NCI-H1105 (cell line): ENCODE results near the gene DCAF5.
A peak's percentile ranks its signal among the peaks of the same experiment; 100 is the strongest.
"Not testable (repeated sequence)": the region's sequence is repeated elsewhere in the genome, so short reads cannot be mapped to it uniquely, and the experiment has no call there.

ENCODE experiments used
- DNase-seq: peaks from one replicate; lab custom pipeline; 2025; lab: John Stamatoyannopoulos, UW

DCAF5 gene

DNA sequence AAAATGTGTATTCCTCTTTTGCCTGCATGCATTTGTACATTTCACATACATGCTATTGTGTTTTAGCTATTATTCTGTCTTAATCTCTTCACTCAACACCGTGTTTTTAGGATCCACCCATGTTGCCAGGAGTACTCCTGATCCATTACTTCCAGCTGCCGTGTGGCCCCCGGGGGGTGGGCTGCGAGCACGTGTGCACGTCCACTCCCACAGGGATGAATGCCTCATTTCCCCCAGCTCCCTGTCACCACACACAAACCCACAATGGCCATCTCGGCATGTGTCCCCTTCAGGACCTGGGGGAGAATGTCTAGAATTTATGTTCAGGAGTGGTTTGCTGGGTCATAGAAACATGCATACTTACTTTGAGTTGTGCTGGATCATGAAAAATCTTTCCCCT lies 111.1 kb downstream of the DCAF5 start:
- no peak for DNase-seq

DNA sequence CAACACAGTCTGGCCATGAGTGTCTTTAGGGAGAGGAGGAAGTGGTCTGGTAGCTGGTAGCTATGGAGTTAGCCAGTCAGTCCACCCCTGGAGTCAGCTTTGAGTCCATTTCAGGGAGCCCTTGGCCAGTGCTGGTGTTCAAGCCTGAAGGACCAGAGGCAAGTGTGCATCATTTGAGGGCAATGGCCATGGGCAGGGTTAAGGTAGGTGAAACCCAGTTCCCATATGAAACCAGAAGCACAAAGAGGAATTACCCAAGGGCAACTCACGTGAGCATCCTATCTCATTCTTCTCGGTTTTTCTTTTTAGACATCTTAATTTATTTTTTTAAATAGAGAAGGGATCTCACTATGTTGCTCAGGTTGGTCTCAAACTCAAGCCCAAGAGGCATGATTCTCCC lies 112.6 kb downstream of the DCAF5 start:
- no peak for DNase-seq

DNA sequence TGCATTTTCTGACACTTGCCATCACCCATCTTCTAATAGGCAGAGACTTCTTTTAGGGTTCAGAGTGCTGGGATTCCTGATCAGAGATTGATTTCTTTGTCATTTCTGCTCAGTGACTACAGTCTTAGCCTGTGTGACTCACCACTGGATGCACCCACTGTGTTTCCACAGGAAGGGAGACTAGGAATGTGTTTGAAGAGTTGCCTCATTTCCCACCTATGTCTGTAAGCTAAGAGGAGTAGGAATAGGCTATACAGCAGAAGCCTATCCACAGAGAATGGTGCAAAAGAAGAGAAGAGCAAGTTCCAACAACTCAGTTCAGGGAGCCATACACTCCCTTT lies 113.7 kb downstream of the DCAF5 start:
- no peak for DNase-seq

DNA sequence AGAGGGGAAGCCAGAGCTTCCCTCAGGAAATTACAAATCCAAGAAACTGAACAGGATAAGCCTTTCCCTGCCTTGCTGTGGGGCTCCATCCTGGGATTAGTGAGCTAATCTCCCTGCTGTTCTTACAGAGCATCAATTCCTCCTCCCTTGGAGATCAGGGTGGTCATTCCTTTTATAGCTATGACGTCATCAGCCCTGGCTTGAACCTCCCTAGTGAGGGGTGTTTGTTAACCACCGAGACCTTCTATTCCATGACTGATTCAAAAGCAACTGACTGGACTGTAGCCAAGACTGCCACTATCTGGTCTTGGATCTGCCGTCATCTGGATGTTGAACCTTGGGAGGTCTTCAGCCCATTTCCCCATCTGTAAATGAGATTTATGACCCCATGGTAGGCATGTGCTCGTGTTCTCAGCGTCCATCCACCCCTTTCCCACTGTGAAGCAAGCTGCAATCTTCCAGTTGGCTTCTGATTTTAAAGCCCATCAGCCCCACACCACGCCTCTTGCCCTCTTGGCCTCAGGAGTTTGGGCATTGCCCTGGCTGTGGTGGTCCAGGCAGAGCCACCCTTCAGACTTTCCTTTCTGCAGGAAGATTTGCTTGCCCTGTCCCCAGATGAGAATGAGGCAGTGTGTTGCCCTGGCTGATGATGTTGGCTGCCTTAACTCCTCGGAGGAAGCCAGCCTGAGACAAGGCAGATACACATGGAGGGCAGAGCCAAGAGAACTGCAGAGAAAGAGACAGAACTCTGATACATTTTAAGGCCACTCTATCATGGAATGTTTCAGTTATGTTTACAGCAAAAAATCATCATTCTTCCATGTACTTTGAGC lies 114.2 kb downstream of the DCAF5 start:
- no peak for DNase-seq

DNA sequence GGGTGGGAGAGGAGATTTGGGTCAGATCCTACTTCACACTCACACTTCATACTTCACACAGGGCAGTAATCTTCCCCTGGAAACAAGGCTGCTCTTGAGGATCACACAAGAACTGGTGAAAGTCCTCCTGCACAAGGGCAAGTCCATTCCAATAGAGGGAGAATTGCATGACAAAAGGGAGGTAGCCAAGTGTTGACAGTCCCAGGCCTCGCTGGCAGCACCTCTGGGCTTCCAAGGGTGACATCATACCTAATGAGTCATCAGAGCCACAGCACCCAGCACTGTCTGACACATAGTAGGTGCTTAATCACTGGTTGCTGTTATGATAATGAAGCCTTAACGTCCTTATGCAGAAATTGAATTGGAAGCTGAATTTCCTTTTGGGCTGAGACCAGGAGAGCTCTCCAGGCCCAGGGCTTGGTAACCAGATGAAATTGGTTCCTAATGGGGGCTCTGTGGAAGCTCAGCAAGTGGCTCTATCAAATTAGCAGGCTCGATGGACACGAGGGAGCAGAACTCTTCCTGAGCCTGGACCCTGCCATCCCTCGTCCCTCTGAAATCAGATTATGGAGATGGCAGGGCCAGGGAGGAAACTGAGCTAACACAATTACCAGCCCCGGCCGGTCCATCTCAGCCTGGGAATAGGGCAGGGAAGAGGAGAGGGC lies 115.0 kb downstream of the DCAF5 start:
- DNase-seq, result no peak

DNA sequence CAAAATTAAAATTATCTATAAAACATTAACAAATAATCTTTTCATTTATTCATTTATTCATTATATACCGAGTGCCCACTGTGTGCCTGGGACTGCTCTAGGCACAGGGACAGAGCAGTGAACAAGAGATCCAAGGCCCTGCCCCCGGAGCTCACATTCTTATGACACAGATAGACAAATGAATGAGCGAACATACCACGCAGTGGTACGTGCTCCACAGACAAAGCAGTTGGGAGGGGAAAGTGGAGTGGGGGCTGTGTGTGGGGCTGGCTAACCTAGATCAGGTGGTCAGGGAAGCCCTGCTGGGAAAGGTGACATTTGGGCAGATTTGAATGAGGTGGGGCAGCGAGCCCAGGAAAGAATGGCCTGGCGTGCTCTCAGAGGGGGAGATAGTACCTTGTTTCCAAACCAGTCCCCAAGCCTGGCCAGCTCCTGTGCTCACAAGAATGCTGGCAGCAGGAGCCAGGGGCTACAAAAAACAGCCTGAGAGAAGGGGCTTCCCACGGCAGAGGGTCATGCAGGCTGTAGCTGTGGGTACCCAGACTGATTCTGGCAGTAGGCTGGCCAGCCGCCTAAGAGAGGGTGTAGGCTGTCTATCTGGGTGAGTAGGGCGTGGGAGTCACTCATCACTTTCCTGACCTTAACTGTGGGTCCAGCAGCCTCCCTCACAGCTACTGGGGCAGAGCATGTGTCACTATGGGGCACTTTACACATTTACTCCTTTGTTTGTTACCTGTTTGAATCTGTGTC lies 116.0 kb downstream of the DCAF5 start:
- no peak for DNase-seq

DNA sequence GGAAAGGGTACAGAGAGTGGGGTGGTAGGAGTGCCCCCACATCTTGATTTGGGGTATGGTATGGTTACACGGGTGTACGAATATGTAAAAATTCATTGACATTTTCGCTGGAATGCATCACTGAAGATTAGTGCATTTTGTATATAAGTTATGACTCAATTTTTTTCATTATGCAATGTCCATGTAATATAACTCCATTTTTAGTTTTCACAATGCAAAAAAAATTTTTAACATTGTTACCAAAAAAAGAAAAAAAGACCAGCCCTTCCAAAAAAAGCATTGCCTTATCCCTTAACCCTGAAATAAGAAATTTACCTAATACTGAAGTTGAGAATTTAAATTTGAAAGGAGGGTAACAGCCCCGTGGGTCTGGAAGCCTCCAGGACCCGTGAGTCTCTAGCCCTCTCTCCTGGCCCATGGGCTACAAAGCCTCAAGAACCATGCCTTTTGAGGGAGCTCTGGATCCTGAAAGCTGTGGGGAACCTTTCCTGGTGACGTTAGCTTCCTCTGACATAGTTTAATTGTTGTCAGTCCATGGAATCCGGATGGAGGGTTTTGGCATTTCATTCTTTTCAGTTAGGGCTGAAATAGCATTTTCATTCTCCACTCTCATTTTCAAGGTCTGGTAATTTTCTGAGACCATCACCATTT lies 118.2 kb downstream of the DCAF5 start:
- DNase-seq, result no peak

DNA sequence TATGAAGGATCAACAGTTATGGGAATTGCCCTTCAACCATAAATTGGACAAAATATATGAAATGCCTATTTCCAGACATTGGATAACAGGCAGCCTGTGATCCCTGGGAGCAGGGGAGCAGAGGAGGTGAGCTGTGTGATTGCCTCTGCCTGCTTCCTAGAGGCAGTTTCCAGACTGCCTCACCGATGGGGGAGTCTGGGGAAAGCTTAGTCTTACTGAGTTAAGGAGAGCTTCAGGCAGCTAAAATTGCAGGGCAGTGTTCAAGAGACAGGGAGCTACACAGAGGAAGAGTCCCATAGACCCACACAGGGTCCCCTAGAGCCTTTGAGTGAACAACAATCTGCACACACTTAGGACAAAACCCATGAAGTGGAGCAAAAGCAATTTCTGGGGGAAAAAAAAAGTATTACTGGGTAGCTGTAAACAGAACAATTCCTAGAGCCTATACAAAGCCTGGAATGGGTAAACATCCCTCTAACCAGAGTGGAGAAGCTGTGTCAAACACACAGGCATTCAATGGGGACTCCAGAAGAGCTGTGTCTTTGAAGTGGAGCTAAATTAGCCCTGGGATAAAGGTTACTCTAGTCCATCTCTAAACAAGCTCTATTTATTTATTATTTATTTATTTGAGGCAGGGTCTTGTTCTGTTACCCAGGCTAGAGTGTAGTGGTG lies 125.5 kb downstream of the DCAF5 start:
- DNase-seq, result no peak

DNA sequence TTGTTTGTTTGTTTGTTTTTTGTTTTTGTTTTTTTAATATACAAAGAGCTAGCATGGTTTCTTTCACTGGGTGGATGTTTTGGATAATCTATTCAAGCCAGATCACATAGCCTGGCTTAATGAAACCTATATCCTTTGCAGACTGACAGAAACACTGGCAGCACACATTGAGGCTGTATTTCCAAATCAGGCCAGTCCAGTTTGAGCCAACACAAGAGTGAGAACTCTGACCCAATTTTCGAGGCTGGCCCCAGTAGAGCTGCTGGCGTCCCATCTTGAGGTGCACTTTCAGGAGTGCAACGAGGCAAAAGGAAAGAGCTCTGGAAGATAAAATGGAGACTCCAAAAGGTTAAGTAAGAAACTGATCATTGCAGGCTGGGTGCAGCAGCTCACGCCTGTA lies 129.9 kb downstream of the DCAF5 start:
- DNase-seq, result no peak

DNA sequence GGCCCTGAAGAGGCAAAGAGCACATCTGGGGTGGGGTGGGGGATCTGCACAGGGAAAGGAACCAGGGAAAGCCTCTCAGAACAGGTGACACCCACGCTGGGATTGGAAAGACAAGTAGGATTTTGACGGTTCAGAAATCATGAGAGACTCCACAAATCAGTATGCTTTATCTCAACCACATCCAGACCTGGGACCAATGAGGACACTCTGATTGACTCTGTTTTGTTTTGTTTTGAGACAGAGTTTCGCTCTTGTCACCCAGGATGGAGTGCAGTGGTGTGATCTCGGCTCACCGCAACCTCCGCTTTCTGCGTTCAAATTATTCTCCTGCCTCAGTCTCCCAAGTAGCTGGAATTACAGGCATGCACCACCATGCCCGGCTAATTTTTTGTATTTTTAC lies 130.8 kb downstream of the DCAF5 start:
- DNase-seq, result not testable (repeated sequence)

DNA sequence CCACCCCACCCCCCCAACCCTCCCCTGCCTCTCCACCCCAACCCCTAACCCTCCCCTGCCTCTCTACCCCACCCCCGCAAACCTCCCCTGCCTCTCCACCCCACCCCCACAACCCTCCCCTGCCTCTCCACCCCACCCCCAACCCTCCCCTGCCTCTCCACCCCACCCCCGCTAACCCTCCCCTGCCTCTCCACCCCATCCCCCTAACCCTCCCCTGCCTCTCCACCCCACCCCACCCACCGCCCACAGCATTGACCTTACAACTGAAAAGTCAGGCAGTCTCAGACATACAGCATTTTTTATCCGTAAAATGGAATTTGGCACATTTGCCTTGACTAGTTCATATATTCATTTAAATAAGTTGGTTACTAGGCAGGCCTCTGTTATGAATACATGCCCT lies 135.2 kb downstream of the DCAF5 start:
- no peak for DNase-seq

DNA sequence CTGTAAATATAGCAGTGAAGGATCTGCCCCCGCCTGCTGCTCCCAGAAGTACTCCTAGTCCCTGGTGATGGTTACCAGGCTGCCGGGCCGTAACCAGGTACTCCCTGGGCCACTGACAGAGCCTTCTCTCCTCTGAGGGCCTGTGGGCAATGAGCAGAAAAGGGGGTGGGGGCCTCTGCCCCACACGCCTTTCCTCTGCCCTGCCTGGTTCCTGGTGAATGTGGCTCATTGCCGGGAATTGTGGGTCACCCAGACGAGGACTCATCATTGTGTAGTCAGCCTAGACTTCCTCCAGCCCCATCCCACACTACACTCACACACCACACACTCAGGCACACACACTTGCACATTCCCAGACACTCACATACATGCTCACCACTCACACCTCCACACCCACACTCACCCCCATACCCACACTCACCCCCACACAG lies 138.1 kb downstream of the DCAF5 start:
- no peak for DNase-seq

DNA sequence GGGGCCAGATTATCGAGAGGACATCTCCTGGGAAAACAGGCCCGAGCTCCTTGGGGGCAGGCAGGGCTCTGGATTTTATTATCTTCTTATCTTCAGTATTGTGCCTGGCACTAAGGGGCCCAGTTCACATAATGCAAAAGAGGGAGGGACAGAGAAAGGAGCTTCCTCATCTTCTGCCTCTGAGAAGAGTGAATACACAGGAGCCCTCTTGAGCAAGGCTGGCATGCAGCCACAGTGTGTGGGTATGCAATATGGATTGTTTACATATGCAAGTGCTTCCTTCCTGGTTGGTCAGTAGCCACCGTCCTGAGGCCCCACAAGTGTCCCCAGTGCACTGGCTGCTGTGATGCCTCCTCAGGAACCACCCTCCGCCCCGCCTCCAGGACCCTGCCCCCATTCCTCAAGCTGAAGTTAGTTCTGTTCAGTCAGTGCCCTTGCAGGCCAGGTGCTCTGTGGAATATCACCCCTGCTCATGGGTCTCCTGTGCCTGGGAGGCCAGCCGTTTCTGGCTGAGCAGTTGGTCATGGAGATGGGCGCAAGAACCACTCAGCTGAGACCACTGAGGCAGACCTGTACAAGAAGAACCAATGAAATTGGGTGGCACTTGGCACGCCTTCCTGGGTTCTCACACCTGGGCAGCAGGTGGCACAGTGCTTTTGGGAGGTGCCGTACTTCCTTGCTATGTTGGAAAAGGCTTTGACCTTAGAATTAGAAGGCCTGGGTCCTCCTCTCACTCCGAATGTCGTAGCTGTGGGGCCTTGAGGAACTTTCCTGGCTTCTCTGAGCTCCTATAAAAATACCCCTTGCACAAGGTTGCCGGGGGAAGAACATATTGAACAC lies 138.8 kb downstream of the DCAF5 start:
- DNase-seq, result no peak

DNA sequence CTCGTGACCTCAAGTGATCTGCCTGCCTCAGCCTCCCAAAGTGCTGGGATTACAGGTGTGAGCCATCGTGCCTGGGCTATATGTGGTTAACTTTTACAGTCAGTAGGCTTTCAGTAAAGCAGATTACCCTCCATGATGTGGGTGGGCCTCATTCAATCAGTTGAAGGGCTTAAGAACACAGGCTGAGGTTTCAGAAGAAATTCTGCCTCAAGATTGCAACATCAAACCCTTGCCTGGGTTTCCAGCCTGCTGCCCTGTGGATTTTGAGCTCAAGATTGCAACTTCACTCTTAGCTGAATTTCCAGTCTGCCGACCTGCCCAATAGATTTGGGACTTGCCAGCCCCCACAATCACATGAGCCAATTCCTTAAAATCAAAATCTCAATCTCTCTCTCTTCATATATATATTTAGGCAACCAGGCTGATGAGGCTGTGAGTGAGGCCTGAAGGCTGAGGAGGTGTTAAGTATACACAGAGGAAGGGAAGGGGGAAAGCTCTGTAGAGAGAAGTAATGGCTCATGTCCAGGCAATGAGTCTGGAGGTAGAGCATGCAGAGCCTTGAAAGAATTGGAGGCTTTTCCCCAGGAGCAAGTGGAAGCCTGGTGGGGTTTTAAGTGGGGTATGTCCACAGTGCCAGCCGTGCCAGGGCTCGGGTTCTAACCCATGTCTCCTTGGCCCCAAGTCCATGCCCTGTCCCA lies 140.5 kb downstream of the DCAF5 start:
- no peak for DNase-seq

DNA sequence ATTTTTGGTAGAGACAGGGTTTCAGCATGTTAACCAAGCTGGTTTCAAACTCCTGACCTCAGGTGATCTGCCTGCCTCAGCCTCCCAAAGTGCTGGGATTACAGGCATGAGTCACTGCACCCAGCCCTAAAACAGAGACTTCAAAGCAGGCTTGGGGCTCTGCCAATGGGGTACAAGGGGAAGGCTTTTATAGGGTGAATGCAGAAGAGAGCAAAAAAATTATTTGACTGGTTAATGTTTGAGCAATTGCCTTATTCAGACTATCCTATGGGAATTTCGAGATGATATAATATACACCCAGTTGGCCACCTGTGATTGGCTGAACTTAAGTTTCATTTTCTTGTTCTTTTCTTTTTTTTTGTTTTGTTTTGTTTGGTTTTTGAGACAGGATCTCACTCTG lies 142.3 kb downstream of the DCAF5 start:
- DNase-seq, result no peak

DNA sequence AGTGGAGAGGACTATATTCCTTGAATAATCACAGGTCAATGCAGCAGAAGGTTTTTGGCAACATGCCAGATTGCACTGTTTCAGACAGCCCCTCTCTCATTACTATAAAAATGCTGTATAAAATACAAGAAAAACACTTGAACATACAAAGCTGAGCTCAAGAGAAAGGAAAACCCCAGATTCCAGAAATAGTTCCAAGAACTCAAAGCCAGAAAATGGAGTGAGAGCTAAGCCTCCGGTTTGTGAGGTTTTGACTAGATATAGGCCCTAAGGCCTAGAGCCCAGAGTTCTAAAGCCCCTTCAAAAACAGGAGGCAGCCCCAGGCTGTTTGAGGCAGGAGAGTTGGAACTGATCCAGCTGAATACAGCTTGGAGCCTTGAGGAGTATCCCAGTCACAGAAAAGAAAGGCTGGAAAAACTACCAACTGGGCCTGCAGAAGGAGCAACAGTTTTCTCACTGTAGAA lies 144.5 kb downstream of the DCAF5 start:
- DNase-seq, result peak; percentile 23

DNA sequence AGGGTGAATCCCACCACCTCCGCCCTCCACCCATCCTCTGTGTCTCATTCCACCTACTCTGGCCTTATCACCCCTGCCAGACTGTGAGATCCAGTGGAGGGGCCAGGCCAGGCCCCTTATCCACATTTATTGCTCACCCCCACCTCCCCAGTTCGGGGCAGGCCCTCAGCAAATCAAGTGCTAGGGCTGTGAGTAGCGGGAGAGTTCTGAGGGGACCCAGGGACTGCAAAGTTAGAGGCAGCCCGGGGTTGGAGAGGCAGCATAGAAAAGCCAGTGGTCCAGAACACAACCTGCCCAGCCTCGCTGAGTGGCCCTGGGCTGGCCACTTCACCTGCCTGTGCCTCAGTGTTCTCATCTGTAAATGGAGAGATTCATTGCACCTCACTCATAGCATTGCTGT lies 146.6 kb downstream of the DCAF5 start:
- DNase-seq, result no peak

DNA sequence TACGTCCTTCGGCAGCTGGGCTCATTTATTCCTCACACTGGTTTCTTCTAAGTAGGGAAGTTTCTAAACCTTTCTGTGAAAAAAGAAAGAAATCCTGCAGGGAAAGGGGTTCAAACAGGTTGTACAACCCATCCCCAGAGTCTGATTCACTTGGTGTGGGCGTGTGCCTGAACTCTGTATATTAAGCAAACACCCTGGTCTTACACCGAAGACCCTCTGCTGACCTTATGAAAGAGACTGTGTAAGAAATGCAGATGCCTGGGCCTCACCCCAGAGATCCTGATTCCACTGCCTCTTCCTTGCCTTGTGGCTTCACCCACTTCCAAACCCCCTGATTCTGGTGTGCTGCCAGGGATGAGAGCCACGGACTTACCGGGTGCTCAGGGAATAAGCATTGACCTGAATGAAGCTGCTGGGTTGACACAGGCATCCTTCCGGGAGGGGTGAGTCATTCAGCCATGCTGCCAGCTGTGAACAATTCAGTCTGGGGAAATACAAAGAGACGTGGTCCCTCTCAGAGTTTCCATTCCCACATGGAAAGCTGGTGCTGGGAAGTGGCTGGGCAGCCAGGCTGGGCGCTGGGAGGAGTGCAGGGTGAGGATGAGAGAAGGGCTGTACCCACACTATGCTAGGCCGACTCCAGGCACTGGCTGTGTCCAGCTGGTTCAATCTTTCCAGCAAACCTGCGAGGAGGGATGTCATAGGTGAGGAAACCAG lies 147.3 kb downstream of the DCAF5 start:
- DNase-seq, result no peak

DNA sequence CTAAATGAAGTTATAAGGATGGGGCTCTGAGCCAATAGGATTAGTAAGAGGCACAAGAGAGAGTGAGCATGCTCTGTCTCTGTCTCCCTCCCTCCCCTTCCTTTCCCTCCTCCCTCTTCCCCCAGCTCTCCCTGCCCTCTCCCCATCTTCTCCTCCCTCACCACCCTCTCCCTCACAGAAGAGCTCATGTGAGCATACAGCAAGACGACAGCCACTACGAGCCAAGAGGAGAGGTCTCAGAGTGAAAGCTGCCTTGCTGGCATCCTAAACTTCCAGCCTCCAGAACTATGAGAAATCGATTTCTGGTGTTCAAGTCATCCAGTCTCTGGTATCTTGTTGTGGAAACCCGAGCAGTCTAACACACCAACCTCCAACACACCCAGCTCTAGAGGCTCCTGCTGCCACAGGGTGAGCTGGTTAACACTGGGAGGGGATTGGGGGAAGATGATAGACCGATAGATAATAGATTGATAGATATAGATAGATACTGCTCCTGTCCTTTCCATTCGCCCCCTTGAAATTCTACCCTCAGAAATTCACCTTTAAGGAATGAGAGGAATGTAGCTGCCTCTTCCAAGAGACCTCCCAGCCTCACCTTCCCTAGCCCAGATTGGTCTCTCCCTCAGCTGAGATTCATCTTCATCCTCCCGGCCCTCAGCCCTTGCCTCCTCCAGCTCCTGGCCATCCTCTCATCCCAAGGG lies 148.0 kb downstream of the DCAF5 start:
- no peak for DNase-seq
